ENCODE measurements around the gene ASS1.

The ASS1 gene

GRCh38 chr9:130418776-130419175 lies 26.0 kb upstream of the ASS1 start:
- no peak for DNase-seq (ENCODE audit: low read depth in 2 of 3, low spot score in 2 of 3)

- no peak for DNase-seq (ENCODE audit: low read depth in 2 of 3, low spot score in 2 of 3)
Observed at GRCh38 chr9:130419521-130420035, 25.2 kb upstream of the ASS1 start.

- no peak for DNase-seq (ENCODE audit: low read depth in 2 of 3, low spot score in 2 of 3)
Observed at GRCh38 chr9:130421154-130421801, 23.5 kb upstream of the ASS1 start.

- DNase-seq (ENCODE audit: low read depth in 2 of 3, low spot score in 2 of 3), result no peak
Observed at GRCh38 chr9:130421802-130422276, 22.9 kb upstream of the ASS1 start.

GRCh38 chr9:130422546-130422945 lies 22.2 kb upstream of the ASS1 start:
- DNase-seq (ENCODE audit: low read depth in 2 of 3, low spot score in 2 of 3), result no peak

GRCh38 chr9:130423272-130423671 lies 21.5 kb upstream of the ASS1 start:
- no peak for DNase-seq (ENCODE audit: low read depth in 2 of 3, low spot score in 2 of 3)

- DNase-seq (ENCODE audit: low read depth in 2 of 3, low spot score in 2 of 3), result no peak
Observed at GRCh38 chr9:130424595-130425454, 19.9 kb upstream of the ASS1 start.

GRCh38 chr9:130425741-130426466 lies 18.9 kb upstream of the ASS1 start:
- DNase-seq (ENCODE audit: low read depth in 2 of 3, low spot score in 2 of 3), result no peak

GRCh38 chr9:130426467-130426773 lies 18.3 kb upstream of the ASS1 start:
- no peak for DNase-seq (ENCODE audit: low read depth in 2 of 3, low spot score in 2 of 3)

- no peak for DNase-seq (ENCODE audit: low read depth in 2 of 3, low spot score in 2 of 3)
Observed at GRCh38 chr9:130426883-130427282, 17.9 kb upstream of the ASS1 start.

GRCh38 chr9:130427326-130427725 lies 17.4 kb upstream of the ASS1 start:
- no peak for DNase-seq (ENCODE audit: low read depth in 2 of 3, low spot score in 2 of 3)

GRCh38 chr9:130428086-130428665 lies 16.6 kb upstream of the ASS1 start:
- no peak for DNase-seq (ENCODE audit: low read depth in 2 of 3, low spot score in 2 of 3)

- no peak for DNase-seq (ENCODE audit: low read depth in 2 of 3, low spot score in 2 of 3)
Observed at GRCh38 chr9:130429381-130429780, 15.4 kb upstream of the ASS1 start.

GRCh38 chr9:130429831-130430230 lies 14.9 kb upstream of the ASS1 start:
- DNase-seq (ENCODE audit: low read depth in 2 of 3, low spot score in 2 of 3), result no peak

- DNase-seq (ENCODE audit: low read depth in 2 of 3, low spot score in 2 of 3), result no peak
Observed at GRCh38 chr9:130430232-130430631, 14.5 kb upstream of the ASS1 start.

- no peak for DNase-seq (ENCODE audit: low read depth in 2 of 3, low spot score in 2 of 3)
Observed at GRCh38 chr9:130430734-130431535, 13.8 kb upstream of the ASS1 start.

GRCh38 chr9:130431536-130432303 lies 13.0 kb upstream of the ASS1 start:
- no peak for DNase-seq (ENCODE audit: low read depth in 2 of 3, low spot score in 2 of 3)

GRCh38 chr9:130432362-130432761 lies 12.4 kb upstream of the ASS1 start:
- DNase-seq (ENCODE audit: low read depth in 2 of 3, low spot score in 2 of 3), result no peak

- no peak for DNase-seq (ENCODE audit: low read depth in 2 of 3, low spot score in 2 of 3)
Observed at GRCh38 chr9:130432796-130433167, 12.0 kb upstream of the ASS1 start.
